Endothelial cell of umbilical vein (primary cell): ENCODE measurements around the gene ZP2. TPM values are rescaled to one million over a fixed set of nuclear protein-coding genes. Genes with fewer than 3 reads are reported as not detected.

Experiments
- BruUV-seq: library from RNA; stranded (reverse); fragments of 400-500 nt; replicated peaks from 2 replicates; lab custom pipeline; 2021; lab: Mats Ljungman, UMichigan
- CTCF ChIA-PET: fragments of 300-600, 350-600 bp; sonication (Branson Sonifier 250); formaldehyde crosslinking; loops from one replicate; lab custom pipeline; 2021; ENCODE audit warnings: antibody characterized with exemption, inconsistent platforms; lab: Charles Lee
- POLR2A ChIA-PET: fragments of 300-600, 350-600 bp; sonication (Branson Sonifier 250); formaldehyde crosslinking; loops from one replicate; lab custom pipeline; 2021; ENCODE audit warnings: antibody characterized with exemption, inconsistent platforms; lab: Charles Lee
- DNase-seq: peaks from one replicate; pipeline ENCODE4 v3.0.0-alpha.2; 2011; ENCODE audit warnings: low read depth, low spot score
- FAIRE-seq: peaks from 2 replicates; lab custom pipeline; 2011; peaks lifted over from hg19 to GRCh38; lab: Jason Lieb, UNC
- H2AFZ ChIP-seq: 2 replicates; pipeline ENCODE4 v1.6.0; 2012; ENCODE audit warnings: low read depth, low read length, control low read depth, inconsistent platforms
- H3K27ac ChIP-seq: 2 replicates; pipeline ENCODE4 v1.5.1; 2011; ENCODE audit warnings: low read depth, mild to moderate bottlenecking, control low read depth, low read length, moderate library complexity; ENCODE audit not compliant: insufficient read depth
- H3K27me3 ChIP-seq, 2 experiments: 2 replicates each; pipeline versions ENCODE4 v1.6.0 to v1.6.1; 2011; ENCODE audit warnings: low read length in 2 of 2, mixed read lengths in 1 of 2; ENCODE audit not compliant: control insufficient read depth in 2 of 2, insufficient read depth in 2 of 2
- H3K36me3 ChIP-seq, 2 experiments: 2 replicates in 1 of 2; 3 replicates in 1 of 2; pipeline ENCODE4 v1.5.1; 2011; ENCODE audit warnings: low read length in 2 of 2, mild to moderate bottlenecking in 1 of 2, moderate library complexity in 1 of 2; ENCODE audit not compliant: control insufficient read depth in 2 of 2, insufficient read depth in 2 of 2; ENCODE audit errors: extremely low read depth in 1 of 2
- H3K4me1 ChIP-seq: 3 replicates; pipeline ENCODE4 v1.5.1; 2011; ENCODE audit warnings: mild to moderate bottlenecking, low read length; ENCODE audit not compliant: control insufficient read depth, insufficient read depth; ENCODE audit errors: extremely low read depth
- H3K4me2 ChIP-seq: 2 replicates; pipeline ENCODE4 v1.6.1; 2011; ENCODE audit warnings: low read length, control low read depth, mixed read lengths; ENCODE audit not compliant: insufficient read depth
- H3K4me3 ChIP-seq, 3 experiments: fragments of 200-600 bp in 1 of 3; sonication (generic), shearing (Covaris generic) in 1 of 3; replicated peaks in 1 of 3; 2 replicates each; pipeline ENCODE4 v1.5.1; 2011 to 2016; ENCODE audit warnings: control low read depth in 3 of 3, low read length in 3 of 3, mild to moderate bottlenecking in 2 of 3, inconsistent platforms in 1 of 3, low read depth in 1 of 3, moderate library complexity in 1 of 3; ENCODE audit not compliant: insufficient read depth in 1 of 3
- H3K79me2 ChIP-seq: 2 replicates; pipeline ENCODE4 v1.6.0; 2012; ENCODE audit warnings: low read length, inconsistent platforms; ENCODE audit not compliant: control insufficient read depth, insufficient read depth
- H3K9ac ChIP-seq: replicated peaks from 2 replicates; pipeline ENCODE3; 2011; ENCODE audit warnings: low read length, control low read depth; ENCODE audit not compliant: insufficient read depth; ENCODE audit errors: extremely low read depth
- H3K9me1 ChIP-seq: replicated peaks from 3 replicates; pipeline ENCODE4 v1.6.0; 2011; ENCODE audit warnings: mild to moderate bottlenecking, low read length; ENCODE audit not compliant: control insufficient read depth, insufficient read depth; ENCODE audit errors: extremely low read depth
- H3K9me3 ChIP-seq: replicated peaks from 2 replicates; pipeline ENCODE4 v1.5.1; 2012; ENCODE audit warnings: low read length, inconsistent platforms; ENCODE audit not compliant: control insufficient read depth, insufficient read depth
- H4K20me1 ChIP-seq: replicated peaks from 2 replicates; pipeline ENCODE3; 2011; ENCODE audit warnings: mild to moderate bottlenecking, low read length; ENCODE audit not compliant: control insufficient read depth, insufficient read depth; ENCODE audit errors: extremely low read depth
- CTCF ChIP-seq, 2 donors: IDR thresholded peaks; 1 replicate in 1 of 2; 2 replicates in 1 of 2; pipeline ENCODE4 v1.5.1; 2011; ENCODE audit warnings: low read length in 2 of 2, mild to moderate bottlenecking in 2 of 2, moderate library complexity in 2 of 2, control low read depth in 1 of 2, inconsistent platforms in 1 of 2, low read depth in 1 of 2; ENCODE audit not compliant: insufficient read depth in 1 of 2; ENCODE audit errors: extremely low read depth in 1 of 2
- EZH2 ChIP-seq: IDR thresholded peaks from 2 replicates; pipeline ENCODE4 v1.6.1; 2012; ENCODE audit warnings: borderline replicate concordance, low read depth, mild to moderate bottlenecking, moderate library complexity, low read length, inconsistent platforms; ENCODE audit not compliant: severe bottlenecking
- FOS ChIP-seq: IDR thresholded peaks from 2 replicates; pipeline ENCODE4 v1.6.1; 2011; ENCODE audit warnings: mild to moderate bottlenecking, low read length, moderate library complexity, borderline replicate concordance; ENCODE audit not compliant: insufficient read depth
- GATA2 ChIP-seq: IDR thresholded peaks from 2 replicates; pipeline ENCODE4 v1.7.0; 2011; ENCODE audit warnings: low read depth, mild to moderate bottlenecking, moderate library complexity, mixed read lengths, low read length; ENCODE audit not compliant: insufficient read length, insufficient read depth
- JUN ChIP-seq: IDR thresholded peaks from 2 replicates; pipeline ENCODE4 v1.6.1; 2011; ENCODE audit warnings: borderline replicate concordance, low read depth; ENCODE audit not compliant: insufficient read length, insufficient read depth
- MAX ChIP-seq: IDR thresholded peaks from 2 replicates; pipeline ENCODE4 v1.6.1; 2011; ENCODE audit not compliant: insufficient read depth, insufficient read length
- MYC ChIP-seq: IDR thresholded peaks from one replicate; pipeline ENCODE4 v1.6.1; 2011; ENCODE audit warnings: mild to moderate bottlenecking, low read depth, low read length
- POLR2A ChIP-seq: IDR thresholded peaks from 2 replicates; pipeline ENCODE4 v1.6.1; 2012; ENCODE audit warnings: low read depth, mild to moderate bottlenecking, control low read depth, low read length
- POLR2AphosphoS5 ChIP-seq: IDR thresholded peaks from 2 replicates; pipeline ENCODE4 v1.6.1; 2012; ENCODE audit warnings: low read depth, mild to moderate bottlenecking, control low read depth, low read length, moderate library complexity; ENCODE audit not compliant: insufficient read depth
- dilution Hi-C: fragments of 300-500 bp; cut with MboI; formaldehyde crosslinking; loops from one replicate; pipeline ENCODE4 v1.15.0; 2019; ENCODE audit warnings: low sequenced_read_pairs; ENCODE audit not compliant: extremely low pct_ligation_motif_present
- intact Hi-C: fragments of 100-400 bp; cut with micrococcal nuclease; formaldehyde crosslinking; loops from one replicate; pipeline ENCODE4 v1.10.0; 2022
- polyA plus RNA-seq, 4 experiments: library from polyadenylated mRNA; depleted of rRNA in 3 of 4; stranded (reverse) in 3 of 4; unstranded in 1 of 4; fragments of >200 nt; gene quantifications; 2 replicates each; pipeline versions ENCODE4 v1.2.1 to v1.2.3, GENCODE V29; 2011 to 2012; ENCODE audit warnings: missing spikeins in 1 of 4
- total RNA-seq: library from RNA; stranded (reverse); gene quantifications from 2 replicates; pipeline ENCODE4 v1.2.3, GENCODE V29; 2021

Gene ZP2
- total and polyA plus RNA-seq, 2 donors (not counting 3 experiments of a cell fraction or from before 2014, with no cell fraction given): not detected

GRCh38 chr16:21189311-21189710, 22.1 kb downstream of the ZP2 start:
- ChIA-PET POLR2A (no interaction called here), CTCF (interaction anchor here (0.6 to 5.8 kb wide), 23 partner anchors 9 to 1507 kb away, joined by 3 to 132 read pairs (median 5); partner anchors contain the start of genes CRYM and LDAF1)
- Histone ChIP-seq H3K9me3 (no peaks in the 10 kb centered on the region), H3K4me2 (no peak overlapping the region), H3K36me3 (no peaks in the 10 kb centered on the region), H2AFZ (no peak overlapping the region), H3K4me1 (peaks cover 11% of the 10 kb centered on the region), H3K9me1 (no peaks in the 10 kb centered on the region), H3K27ac (no peak overlapping the region), H3K27me3 (peaks cover 8 to 10% of the 10 kb centered on the region in 2 experiments), H3K79me2 (no peaks in the 10 kb centered on the region), H3K9ac (no peak overlapping the region), H4K20me1 (no peaks in the 10 kb centered on the region), H3K4me3 (no peak overlapping the region)
- DNase-seq: no peak
- no TSS peak for BruUV-seq
- dilution Hi-C loops: no loop called here
- TF ChIP-seq CTCF (IDR thresholded peaks at IDR 0.05; ENCODE audit: extremely low read depth in 1 of 2, insufficient read depth in 1 of 2, low read depth in 1 of 2, low read length in 2 of 2) (no peak), MYC (no peak), MAX (no peak), POLR2AphosphoS5 (no peak), EZH2 (no peak), POLR2A (no peak), JUN (no peak), FOS (no peak), GATA2 (no peak)
- no peak for FAIRE-seq
- intact Hi-C loops: no loop called here
